22Rv1 (cell line): ENCODE results near the gene HS6ST2.

Experiments used
- ZFX ChIP-seq: fragments of 450-650 bp; IDR thresholded peaks from 2 replicates; pipeline ENCODE4 v1.6.1; 2017; ENCODE audit warnings: antibody characterized with exemption, borderline replicate concordance
- TF ChIP-seq, protein P1 (sequence below): fragments of 450-650 bp; IDR thresholded peaks from 2 replicates; pipeline ENCODE4 v1.5.1; 2017; ENCODE audit warnings: mild to moderate bottlenecking

DNA sequence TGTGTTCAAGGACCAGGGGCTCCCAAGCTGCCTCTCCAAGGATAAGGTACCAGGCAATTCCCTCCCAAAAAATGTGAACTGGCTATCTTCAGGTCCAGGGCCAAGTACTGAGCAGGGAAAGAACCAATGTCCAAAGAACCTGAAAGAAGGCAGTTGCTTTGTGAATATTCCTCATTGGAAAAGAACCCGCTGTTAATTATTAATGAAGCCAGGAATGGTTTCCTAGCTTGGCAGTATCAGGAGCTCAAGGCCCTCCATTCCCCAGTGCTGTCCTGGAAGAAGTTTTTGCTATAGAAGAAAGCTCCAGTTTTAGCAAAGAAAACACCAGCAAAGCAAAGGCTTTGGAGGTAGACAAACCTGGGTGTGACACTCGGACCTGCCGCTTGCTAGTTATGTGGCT lies 339.6 kb downstream of the HS6ST2 start:
- TF ChIP-seq, protein P1, sequence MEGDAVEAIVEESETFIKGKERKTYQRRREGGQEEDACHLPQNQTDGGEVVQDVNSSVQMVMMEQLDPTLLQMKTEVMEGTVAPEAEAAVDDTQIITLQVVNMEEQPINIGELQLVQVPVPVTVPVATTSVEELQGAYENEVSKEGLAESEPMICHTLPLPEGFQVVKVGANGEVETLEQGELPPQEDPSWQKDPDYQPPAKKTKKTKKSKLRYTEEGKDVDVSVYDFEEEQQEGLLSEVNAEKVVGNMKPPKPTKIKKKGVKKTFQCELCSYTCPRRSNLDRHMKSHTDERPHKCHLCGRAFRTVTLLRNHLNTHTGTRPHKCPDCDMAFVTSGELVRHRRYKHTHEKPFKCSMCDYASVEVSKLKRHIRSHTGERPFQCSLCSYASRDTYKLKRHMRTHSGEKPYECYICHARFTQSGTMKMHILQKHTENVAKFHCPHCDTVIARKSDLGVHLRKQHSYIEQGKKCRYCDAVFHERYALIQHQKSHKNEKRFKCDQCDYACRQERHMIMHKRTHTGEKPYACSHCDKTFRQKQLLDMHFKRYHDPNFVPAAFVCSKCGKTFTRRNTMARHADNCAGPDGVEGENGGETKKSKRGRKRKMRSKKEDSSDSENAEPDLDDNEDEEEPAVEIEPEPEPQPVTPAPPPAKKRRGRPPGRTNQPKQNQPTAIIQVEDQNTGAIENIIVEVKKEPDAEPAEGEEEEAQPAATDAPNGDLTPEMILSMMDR = no peak
- no peak for TF ChIP-seq ZFX
